A673 (cell line): ENCODE results near the gene BLOC1S6.

Source experiments
- EZH2 ChIP-seq: fragments of 200-600 bp; sonication (generic); IDR thresholded peaks from 2 replicates; pipeline ENCODE4 v1.6.1; 2017; ENCODE audit warnings: borderline replicate concordance, low read depth, mild to moderate bottlenecking, mixed read lengths, antibody characterized with exemption, low read length; ENCODE audit not compliant: poor library complexity, severe bottlenecking
- TF ChIP-seq, protein P1 (sequence below): fragments of 300-800, 200-600 bp; sonication (generic); conservative IDR thresholded peaks from 2 replicates; pipeline ENCODE4 v1.5.1; 2017; ENCODE audit warnings: low read depth, mild to moderate bottlenecking, antibody characterized with exemption, low read length, moderate library complexity, mixed read lengths

DNA sequence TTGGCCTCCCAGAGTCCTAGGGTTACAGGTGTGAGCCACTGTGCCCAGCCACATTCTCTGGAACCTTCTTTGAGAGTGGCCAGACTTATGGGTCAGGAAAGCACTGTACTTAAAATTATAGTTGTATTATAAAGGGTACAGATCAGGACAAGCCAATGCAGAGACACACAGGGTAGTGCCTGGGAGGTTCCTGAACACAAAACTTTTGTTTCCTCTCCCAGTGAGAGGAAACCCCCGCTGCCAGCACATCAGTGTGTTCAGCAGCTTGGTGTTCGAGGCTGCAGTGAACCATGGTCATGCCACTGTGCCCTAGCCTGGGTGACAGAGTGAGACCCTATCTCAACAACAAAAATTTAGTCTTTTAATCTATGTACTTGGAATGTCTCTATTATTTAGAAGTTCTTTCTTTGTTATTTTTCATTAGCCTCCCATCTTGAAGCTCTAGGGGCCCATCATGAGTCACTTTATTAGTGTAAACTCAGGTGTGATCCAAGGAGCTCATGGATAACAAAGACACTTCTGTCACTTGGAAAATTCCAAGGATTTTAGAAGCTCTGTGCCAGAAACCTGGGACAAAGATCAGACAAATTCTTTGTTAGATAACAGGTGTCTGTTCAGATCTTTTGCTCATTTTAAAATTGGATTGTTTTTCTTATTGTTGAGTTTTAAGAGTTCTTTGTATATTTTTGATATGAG is 7.8 kb downstream of the BLOC1S6 start:
- TF ChIP-seq, protein P1, sequence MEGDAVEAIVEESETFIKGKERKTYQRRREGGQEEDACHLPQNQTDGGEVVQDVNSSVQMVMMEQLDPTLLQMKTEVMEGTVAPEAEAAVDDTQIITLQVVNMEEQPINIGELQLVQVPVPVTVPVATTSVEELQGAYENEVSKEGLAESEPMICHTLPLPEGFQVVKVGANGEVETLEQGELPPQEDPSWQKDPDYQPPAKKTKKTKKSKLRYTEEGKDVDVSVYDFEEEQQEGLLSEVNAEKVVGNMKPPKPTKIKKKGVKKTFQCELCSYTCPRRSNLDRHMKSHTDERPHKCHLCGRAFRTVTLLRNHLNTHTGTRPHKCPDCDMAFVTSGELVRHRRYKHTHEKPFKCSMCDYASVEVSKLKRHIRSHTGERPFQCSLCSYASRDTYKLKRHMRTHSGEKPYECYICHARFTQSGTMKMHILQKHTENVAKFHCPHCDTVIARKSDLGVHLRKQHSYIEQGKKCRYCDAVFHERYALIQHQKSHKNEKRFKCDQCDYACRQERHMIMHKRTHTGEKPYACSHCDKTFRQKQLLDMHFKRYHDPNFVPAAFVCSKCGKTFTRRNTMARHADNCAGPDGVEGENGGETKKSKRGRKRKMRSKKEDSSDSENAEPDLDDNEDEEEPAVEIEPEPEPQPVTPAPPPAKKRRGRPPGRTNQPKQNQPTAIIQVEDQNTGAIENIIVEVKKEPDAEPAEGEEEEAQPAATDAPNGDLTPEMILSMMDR, result no peak
- TF ChIP-seq EZH2, result no peak
